Gastroesophageal sphincter (tissue), 3 donors: Measurements from ENCODE around the gene ZNF318.

Source experiments
- CTCF ChIP-seq, 4 experiments: fragments of 200-600 bp in 2 of 4; fragments of 450-650 bp in 2 of 4; sonication (generic) in 1 of 4; IDR thresholded peaks; one replicate each; pipeline ENCODE4 v1.5.1; 2017 to 2019; ENCODE audit warnings: antibody characterized with exemption in 4 of 4, mild to moderate bottlenecking in 2 of 4, moderate library complexity in 2 of 4
- POLR2A ChIP-seq, 2 donors: fragments of 450-650 bp; IDR thresholded peaks; one replicate each; pipeline ENCODE4 v1.6.1; 2017; ENCODE audit warnings: antibody characterized with exemption in 2 of 2, mild to moderate bottlenecking in 2 of 2, moderate library complexity in 1 of 2

- TF ChIP-seq POLR2A (IDR thresholded peaks at IDR 0.05) (no peak), CTCF (IDR thresholded peaks at IDR 0.05) (no peak)
Observed at GRCh38 chr6:43310624-43311023, 58.8 kb downstream of the ZNF318 start.
